NCI-H2081 treated with DMSO at 0.1 percent for 48 hours (cell line): ENCODE results near the gene STAB1.

Experiments used
- DNase-seq: peaks from one replicate; lab custom pipeline; 2025; lab: John Stamatoyannopoulos, UW

Gene STAB1, protein sequence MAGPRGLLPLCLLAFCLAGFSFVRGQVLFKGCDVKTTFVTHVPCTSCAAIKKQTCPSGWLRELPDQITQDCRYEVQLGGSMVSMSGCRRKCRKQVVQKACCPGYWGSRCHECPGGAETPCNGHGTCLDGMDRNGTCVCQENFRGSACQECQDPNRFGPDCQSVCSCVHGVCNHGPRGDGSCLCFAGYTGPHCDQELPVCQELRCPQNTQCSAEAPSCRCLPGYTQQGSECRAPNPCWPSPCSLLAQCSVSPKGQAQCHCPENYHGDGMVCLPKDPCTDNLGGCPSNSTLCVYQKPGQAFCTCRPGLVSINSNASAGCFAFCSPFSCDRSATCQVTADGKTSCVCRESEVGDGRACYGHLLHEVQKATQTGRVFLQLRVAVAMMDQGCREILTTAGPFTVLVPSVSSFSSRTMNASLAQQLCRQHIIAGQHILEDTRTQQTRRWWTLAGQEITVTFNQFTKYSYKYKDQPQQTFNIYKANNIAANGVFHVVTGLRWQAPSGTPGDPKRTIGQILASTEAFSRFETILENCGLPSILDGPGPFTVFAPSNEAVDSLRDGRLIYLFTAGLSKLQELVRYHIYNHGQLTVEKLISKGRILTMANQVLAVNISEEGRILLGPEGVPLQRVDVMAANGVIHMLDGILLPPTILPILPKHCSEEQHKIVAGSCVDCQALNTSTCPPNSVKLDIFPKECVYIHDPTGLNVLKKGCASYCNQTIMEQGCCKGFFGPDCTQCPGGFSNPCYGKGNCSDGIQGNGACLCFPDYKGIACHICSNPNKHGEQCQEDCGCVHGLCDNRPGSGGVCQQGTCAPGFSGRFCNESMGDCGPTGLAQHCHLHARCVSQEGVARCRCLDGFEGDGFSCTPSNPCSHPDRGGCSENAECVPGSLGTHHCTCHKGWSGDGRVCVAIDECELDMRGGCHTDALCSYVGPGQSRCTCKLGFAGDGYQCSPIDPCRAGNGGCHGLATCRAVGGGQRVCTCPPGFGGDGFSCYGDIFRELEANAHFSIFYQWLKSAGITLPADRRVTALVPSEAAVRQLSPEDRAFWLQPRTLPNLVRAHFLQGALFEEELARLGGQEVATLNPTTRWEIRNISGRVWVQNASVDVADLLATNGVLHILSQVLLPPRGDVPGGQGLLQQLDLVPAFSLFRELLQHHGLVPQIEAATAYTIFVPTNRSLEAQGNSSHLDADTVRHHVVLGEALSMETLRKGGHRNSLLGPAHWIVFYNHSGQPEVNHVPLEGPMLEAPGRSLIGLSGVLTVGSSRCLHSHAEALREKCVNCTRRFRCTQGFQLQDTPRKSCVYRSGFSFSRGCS (N-terminal part only)

GRCh38 chr3:52494886-52495495 lies at the start of gene STAB1:
Gene STAB1 (plus strand): TSS chr3:52495338. CDS start chr3:52495414, 76 bp downstream.
- no peak for DNase-seq

GRCh38 chr3:52446042-52446441 lies 49.1 kb upstream of the STAB1 start:
- DNase-seq: no peak

DNA sequence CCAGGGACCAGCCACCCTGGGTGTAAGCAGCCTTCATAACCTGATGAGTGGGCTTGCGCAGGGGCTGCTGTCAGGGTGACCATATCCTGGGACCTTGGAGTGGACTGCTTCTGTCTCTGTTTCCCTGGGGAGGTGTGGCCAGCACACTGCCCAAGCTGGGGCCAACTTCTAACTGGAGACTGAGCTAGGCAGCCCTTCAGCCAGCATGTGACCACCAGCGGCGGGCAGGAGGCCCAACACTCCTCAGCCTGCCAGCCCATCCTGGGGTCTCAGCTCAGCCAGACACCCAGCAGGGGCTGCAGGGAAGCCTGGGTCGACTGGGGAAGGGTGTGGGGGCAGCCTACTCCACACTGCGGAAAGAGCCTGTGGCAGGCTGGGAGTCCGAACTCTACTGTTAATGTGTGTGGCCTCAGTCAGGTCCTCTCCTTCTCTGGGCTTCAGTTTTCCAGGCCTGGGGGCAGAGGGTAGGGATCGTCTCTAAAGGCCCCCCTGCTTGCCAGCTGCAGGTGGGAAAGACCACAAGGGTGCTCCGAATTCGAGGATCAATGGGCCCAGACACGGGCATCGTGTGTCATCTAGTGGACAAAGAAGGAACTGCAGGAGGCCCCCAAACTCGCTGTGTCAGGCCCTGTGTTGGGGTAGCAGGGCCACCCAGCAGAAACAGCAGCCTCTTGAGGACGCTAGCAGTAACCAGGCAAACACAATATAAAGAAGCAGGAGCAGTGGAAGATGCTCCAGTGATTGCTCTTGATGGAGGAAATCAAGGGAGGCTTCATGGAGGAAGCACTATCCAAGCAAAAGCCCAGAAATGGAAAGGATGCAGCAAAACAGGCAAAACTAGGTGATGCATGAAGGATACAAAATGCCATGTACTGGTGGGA lies 48.3 kb upstream of the STAB1 start:
- no peak for DNase-seq

DNA sequence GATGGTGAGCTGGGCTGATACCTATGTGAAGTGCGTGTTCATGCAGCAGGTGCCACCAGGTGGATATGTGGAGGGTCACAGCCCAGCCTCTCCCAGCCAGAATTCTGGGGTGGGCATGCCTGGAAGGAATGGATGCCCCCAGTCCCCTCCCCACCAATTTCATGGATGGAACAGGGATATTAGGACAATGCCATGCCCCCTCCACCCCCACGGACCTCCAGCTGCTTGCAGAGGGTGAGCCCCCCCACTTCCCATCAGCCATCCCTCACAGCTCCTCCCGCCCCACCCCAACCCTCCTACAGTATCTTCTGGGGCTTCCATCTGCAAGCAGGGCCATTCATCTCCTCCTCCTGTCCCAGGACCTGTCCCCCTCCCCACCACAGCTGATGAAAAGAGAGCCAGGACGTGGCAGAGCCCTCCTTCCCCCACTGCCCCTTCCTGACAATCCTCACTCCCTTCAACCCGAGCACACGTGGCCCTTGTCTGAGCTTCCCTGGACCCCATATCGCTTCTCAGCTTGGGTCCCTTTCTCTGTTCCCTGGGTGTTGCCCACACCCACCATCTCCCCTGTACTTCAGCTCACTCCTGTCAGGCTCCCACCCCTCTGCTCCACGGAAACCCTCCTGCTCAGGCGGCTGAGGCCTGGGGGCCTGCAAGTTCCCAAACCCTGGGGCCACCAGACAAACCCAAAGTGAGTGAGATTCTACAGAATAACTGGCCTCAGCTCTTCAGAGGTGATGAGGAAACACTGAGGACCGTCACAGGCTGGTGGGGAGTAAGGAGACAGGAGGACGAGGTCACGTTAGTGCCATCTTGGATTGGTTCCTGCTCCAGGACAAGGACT lies 47.4 kb upstream of the STAB1 start:
- DNase-seq: no peak

DNA sequence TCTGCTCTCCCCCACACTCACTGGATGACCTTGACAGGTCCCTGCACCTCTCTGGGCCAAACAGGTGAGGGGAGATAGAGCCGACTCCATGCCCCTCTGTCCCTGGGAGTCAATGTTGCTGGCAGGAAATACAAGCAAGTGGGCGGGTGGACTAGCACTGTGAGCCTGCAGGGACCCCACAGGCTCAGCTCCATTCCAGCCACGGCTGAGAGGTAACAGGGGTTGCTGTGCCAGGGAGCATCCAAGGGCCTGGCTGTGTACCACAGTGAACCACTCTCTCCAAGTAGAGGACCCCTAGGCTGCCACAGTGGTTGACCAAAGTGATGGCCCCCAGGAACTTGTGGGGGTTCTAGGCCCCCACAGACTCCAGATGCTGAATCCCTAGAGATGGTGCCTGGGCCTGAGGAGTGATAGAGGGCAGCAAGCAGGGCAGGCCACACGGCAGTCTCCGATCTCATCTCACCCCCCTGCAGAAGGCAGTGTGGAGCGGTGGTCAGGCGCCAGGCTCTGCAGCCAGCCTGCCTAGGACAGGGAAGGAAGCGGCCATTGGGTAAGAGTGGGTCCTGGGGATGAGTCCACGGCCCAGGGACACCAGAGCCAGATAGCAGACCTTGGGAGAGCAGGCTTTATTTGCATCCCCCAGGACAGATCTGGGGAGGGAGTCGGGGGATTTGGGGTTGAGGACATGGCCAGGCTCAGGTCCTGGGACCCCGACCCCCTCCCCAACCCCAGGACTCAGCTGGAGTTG lies 44.5 kb upstream of the STAB1 start:
- DNase-seq: no peak

DNA sequence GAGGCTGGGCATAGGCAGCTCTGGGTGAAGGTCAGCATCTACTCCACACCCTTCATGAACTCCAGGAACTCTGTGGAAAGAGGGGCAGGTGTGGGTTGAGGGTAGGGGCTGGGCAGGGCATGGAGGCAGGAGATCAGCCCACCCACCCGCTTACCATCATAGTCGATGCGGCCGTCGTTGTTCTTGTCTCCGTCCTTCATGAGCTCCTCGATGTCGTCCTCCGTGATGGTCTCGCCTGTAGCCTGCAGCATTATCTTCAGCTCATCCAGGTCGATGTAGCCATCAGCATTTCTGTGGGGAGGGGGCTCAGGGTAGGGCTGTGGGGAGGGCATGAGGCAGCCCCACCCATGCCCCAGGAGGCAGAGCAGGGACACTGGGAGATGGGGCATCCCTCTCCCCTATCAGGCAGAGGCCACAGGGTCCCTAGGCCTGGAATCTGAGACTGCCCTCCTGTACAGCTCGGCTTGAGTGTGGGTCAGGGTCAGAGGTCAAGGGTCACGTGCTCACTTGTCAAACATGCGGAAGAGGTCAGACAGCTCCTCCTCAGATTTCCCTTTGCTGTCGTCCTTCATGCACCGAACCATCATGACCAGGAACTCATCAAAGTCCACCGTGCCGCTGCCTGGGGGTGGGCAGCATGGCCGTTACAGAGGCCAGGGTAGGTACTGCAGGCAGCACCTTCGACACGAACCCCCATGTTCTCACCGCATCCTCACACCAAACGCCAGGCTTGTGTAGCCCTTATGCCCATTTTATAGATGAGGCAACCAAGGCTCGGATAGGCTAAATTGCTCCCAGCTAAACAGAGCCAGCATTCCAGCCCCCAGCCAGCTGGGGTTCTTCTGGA lies 43.7 kb upstream of the STAB1 start:
- DNase-seq: no peak

DNA sequence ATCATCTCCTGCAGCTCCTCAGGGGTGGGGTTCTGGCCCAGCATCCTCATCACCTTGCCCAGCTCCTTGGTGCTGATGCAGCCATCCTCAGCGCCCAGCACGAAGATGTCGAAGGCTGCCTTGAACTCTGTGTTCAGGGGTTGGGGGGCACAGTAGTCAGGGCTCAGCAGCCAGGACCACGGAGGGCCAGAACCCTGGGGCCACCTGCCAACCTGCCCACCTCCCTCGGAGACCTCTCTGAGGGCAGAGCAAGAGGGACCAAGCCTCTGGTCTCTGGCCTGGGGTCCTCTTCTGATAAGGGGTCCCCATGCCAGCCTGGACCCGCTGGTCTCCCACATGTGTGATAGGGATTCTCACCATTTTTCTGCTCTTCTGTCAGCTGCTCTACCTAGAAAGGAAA lies 43.0 kb upstream of the STAB1 start:
- DNase-seq: no peak

DNA sequence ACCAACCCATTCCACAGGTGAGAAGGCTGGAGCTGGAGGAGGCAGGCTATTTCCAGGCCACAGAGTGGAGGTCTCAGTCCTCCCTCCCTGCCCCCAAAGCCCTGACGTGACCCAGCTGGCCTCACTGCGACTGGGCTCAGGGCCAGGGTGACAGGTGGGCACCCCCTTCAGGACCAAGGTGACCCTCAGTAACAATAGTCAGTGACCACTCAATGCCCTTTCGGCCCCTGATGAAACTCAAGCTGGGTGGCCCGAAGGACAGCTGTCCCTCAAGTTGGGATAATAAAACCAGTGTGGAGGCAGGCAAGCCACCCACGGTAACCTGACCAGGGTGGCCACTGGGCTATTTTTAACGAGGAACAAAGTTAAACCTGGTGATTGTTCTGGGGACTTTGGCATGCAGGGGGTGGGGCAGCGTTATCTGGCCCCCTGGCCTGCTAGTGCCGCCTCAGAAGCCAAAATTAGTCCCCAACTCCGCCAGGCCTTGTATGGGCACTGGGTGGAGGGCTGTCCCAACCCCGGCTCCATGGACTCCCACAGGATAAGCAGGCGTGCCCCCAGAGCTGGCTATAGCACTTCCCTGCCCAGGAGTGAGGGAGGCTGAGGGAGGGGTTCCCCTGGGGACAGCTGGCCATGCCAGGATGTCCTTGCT lies 42.4 kb upstream of the STAB1 start:
- no peak for DNase-seq

GRCh38 chr3:52453496-52454249 lies 41.5 kb upstream of the STAB1 start, which contains the start of gene TNNC1:
Gene TNNC1 (minus strand): TSS chr3:52454041. CDS start chr3:52454015, 26 bp downstream.
- no peak for DNase-seq

GRCh38 chr3:52454250-52454937 lies 40.7 kb upstream of the STAB1 start:
- DNase-seq: no peak

- no peak for DNase-seq
These were observed 40.2 kb upstream of the STAB1 start for GRCh38 chr3:52454938-52455282.

DNA sequence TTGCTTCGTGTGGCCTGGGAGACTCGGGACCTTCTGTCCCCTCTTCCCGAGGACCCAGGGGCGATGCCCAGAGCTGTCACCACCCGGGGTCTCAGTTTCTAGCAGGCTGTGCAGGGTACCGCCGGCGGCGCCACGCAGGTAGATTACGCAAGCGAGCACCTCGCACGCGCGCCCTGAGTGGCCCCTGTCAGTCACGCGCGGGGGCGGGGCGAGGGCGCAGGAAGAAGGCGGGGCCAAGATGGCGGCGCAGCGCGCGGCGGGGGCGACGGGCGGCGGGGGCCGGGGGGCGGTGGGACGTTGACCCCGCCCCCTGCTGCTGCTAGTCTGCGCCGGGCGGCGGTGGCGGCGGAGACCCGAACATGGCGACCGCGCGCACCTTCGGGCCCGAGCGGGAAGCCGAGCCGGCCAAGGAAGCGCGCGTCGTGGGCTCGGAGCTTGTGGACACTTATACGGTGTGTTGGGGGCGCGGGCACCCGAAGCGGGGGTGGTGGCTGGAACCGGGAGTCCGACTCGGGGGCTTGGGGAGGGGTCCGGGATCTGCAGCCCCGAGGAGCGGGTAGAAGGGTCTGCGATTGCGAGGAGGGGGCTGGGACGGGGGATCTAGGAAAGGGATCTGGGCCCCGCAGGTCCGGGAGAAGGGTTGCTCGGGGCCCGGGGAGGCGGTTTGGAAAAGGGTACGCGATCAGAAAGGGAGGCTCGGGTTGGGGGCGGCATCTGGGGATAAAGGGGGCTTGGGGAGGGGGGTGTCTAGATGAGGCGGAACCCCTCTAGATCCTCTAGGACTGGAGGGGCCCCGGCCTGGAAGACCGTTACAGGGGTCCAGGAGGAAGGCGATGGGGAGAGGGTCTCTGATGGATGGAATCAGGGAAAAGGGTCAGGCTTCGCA lies 39.6 kb upstream of the STAB1 start, which contains the start of gene NISCH:
Gene NISCH, plus strand, starts transcription at position 322 of the 886 bp plus-strand sequence. Its CDS starts 38 bp downstream, at position 360.
- DNase-seq: no peak

GRCh38 chr3:52456169-52456799 lies 38.9 kb upstream of the STAB1 start:
- no peak for DNase-seq

GRCh38 chr3:52456800-52457183 lies 38.3 kb upstream of the STAB1 start:
- no peak for DNase-seq
